ENCODE measurements around the gene NEBL. TPM values are rescaled to one million over a fixed set of nuclear protein-coding genes. Genes with fewer than 3 reads are reported as not detected.

NEBL gene
- polyA plus RNA-seq, 6 donors from 2014 or later = not detected

DNA sequence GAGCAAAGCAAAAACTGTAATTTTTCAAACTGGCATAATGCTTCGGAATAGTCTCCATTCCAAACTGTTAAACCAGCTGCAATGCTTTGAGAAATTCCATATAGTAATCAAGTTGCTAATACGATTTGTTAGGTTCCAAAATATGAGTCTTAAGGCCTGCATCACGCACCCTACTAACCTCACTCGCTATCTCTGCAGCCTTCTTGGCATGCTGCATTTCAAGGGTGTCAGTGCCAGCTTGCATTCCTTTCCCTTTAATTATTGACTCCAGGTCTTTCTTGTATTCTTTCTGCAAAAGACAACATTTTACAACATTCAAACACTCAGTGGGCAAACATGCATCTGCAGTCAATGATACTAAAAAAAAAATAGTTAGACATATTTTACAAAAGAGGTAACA is 61.8 kb downstream of the NEBL start:
- no peak overlapping the region for H3K4me3 Mint-ChIP-seq
- H3K27ac Mint-ChIP-seq = no peak overlapping the region
- no peaks in the 10 kb centered on the region for H3K36me3 Mint-ChIP-seq
- H3K27me3 Mint-ChIP-seq = no peaks in the 10 kb centered on the region
- ATAC-seq (ENCODE audit: low read depth in 2 of 2) (no peak), DNase-seq (no peak)
- H3K9me3 Mint-ChIP-seq = peaks cover 0 to 21% (median 8%) of the 10 kb centered on the region in 7 donors
- no peaks in the 10 kb centered on the region for H3K4me1 Mint-ChIP-seq

DNA sequence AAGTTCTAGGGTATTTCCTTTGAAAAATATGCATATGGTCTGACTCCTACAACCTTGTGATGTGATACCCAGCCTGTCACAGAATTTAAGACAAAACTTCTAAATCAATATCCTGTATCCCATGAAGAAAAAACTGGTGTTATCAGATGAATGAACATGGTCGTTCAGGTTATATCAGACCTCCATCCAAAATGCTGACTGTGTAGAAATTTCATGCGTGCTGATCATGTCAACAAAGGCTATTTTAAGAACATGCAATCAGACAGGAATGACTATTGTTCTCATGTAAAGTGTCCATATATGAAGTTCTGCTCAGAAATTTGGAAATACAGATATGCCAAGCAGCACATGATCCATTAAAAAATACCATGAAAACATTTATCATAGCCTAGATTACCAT is 62.3 kb downstream of the NEBL start:
- ATAC-seq (ENCODE audit: low read depth in 2 of 2) = no peak
- Mint-ChIP-seq H3K27me3 (no peaks in the 10 kb centered on the region), H3K9me3 (peaks cover 0 to 21% (median 8%) of the 10 kb centered on the region in 7 donors), H3K27ac (no peak overlapping the region), H3K4me1 (no peaks in the 10 kb centered on the region), H3K4me3 (no peak overlapping the region), H3K36me3 (no peaks in the 10 kb centered on the region)
- no peak for DNase-seq

DNA sequence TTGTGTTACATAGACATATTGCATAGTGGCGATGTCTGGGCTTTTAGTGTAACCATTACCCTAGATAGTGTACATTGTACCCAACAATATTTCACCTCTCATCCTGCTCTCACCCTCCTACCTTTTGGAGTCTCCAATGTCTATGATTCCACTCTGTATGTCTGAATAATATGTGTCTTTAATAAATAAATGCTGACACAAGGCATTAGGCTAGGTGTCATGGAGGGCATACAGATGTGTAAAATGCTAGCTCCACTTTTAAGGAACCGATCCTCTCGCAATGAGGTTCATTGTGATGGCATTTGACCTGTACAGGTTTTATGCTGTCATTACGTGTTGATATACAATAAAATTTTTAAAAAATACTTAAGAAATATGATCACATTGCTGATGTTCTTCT is 74.3 kb downstream of the NEBL start:
- Mint-ChIP-seq H3K4me1 (no peaks in the 10 kb centered on the region), H3K4me3 (no peak overlapping the region), H3K27me3 (no peaks in the 10 kb centered on the region), H3K36me3 (no peaks in the 10 kb centered on the region), H3K27ac (no peak overlapping the region), H3K9me3 (peaks cover 0 to 3% (median 0%) of the 10 kb centered on the region in 7 donors)
- no peak for ATAC-seq (ENCODE audit: low read depth in 2 of 2)
- DNase-seq = no peak

DNA sequence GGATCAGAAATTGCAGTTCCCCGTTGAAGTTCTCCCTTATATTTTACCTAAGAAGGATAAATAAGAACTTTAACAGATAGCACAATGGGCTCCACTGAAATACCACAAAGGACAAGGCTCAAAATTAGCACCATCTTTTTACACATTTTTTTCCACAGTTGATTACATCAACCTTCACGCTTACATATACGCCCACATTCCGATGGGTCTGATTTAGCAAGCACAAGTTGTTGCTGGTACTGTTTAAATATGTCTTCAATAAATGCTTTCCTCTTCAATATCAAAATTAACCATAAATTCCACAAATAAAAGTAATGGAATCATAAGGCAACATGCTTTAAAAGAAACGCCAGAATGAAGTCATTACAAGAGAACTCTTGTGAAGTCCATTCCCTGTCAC is 79.5 kb downstream of the NEBL start:
- DNase-seq = no peak
- Mint-ChIP-seq H3K36me3 (no peaks in the 10 kb centered on the region), H3K27ac (no peak overlapping the region), H3K4me1 (no peaks in the 10 kb centered on the region), H3K9me3 (peaks cover 0 to 2% (median 0%) of the 10 kb centered on the region in 7 donors), H3K4me3 (no peak overlapping the region), H3K27me3 (no peaks in the 10 kb centered on the region)
- ATAC-seq (ENCODE audit: low read depth in 2 of 2) = no peak

DNA sequence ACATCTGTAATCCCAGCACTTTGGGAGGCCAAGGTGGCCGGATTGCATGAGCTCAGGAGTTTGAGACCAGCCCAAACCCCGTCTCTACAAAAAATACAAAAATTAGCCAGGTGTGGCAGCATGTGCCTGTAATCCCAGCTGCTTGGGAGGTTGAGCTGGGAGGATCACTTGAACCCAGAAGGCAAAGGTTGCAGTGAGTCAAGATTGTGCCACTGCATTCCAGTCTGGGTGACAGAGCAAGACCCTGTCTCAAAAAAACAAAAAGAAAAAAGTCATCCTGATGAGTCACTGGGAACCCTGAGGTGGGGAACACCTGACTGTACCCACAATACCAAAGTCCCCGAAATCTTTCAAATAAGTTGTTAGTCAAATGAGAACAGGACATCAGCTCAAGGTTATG is 80.0 kb downstream of the NEBL start:
- Mint-ChIP-seq H3K27me3 (no peaks in the 10 kb centered on the region), H3K4me3 (no peak overlapping the region)

DNA sequence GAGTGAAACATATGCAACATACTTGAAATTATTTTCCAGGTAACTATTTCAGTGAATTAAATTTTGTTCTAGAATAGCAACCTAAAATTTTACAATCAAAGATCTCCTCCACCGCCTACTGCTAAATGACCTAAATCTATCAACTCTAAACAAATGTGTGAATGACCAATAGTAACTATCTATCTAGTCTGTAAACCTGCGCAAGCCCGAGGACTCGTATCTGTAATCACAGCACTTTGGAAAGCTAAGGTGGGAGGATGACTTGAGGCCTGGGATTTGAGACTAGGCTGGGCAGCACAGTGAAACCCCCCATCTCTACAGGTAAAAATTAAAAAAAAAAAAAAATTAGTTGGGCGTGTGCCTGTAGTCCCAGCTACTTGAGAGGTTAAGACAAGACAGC is 83.0 kb downstream of the NEBL start:
- DNase-seq = no peak
- Mint-ChIP-seq H3K27ac (no peak overlapping the region), H3K4me1 (no peaks in the 10 kb centered on the region), H3K27me3 (no peaks in the 10 kb centered on the region), H3K9me3 (peaks cover 0 to 2% (median 0%) of the 10 kb centered on the region in 7 donors), H3K4me3 (no peak overlapping the region), H3K36me3 (no peaks in the 10 kb centered on the region)
- ATAC-seq (ENCODE audit: low read depth in 2 of 2) = no peak

More for the DNA sequence above, 80.0 kb downstream of the NEBL start:
- Mint-ChIP-seq H3K9me3 (peaks cover 0 to 2% (median 0%) of the 10 kb centered on the region in 7 donors), H3K4me1 (no peaks in the 10 kb centered on the region), H3K36me3 (no peaks in the 10 kb centered on the region), H3K27ac (no peak overlapping the region)
- DNase-seq = no peak
- no peak for ATAC-seq (ENCODE audit: low read depth in 2 of 2)

DNA sequence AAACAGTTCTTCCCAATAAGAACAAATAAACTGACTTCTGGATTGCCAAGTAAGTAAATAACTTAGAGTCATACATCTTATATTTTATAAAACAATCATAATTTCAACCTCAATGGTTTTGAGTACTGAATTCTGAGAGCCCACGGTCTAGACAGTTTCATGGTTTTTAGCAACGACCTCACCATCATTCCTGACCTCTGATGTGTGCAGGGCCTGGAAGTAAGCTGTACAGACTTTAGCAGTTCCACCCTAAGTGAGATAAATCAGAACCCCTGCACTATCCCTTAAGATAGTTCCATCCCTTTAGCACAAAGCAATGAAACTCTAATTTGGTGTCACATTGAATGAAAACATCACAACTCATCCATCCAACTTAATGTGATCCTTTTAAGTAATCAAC is 86.0 kb downstream of the NEBL start:
- Mint-ChIP-seq H3K27me3 (no peaks in the 10 kb centered on the region), H3K9me3 (no peaks in the 10 kb centered on the region), H3K4me1 (no peaks in the 10 kb centered on the region), H3K27ac (no peak overlapping the region), H3K4me3 (no peak overlapping the region), H3K36me3 (no peaks in the 10 kb centered on the region)
- ATAC-seq (ENCODE audit: low read depth in 2 of 2) (no peak), DNase-seq (no peak)

DNA sequence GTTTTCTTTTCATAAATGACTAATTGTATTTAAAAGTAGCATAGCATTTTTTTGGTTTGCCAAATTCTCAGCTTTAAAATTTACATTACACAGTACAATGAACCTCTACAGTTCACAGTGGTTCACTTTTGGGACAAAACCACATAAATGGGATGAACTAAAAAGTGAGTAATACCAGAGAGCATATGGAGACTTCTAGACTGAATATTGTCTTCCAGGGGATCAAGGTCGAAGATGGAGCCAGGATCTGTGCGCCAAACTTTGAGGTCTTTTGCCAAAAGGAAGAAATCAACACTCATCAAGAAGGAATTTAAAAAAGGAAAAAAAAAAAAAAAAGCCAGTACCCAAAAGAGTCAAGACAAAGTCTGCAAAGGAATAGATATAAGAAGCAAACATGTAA is 87.5 kb downstream of the NEBL start:
- H3K4me3 Mint-ChIP-seq = no peak overlapping the region

DNA sequence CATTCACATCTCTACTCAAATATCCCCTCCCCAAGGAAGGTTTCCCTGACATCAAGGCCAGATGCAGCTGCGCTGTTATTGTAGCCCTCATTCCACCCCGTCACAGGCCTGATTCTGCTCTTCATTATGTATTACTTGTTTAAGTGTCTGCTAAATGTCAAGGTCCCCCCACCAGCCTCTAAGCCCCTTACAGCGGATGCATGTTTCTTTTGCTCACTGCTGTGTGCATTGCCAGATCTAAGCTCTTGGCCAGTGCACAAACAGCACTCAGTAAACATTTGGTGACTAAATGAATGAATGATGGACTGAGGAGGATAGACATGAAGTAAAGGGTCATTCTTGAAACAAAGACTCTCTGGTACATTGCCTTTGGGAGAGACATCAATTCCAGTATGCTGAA is 90.6 kb downstream of the NEBL start:
- peaks cover 0 to 6% (median 2%) of the 10 kb centered on the region in 7 donors for H3K9me3 Mint-ChIP-seq
- ATAC-seq (ENCODE audit: low read depth in 2 of 2) (no peak), DNase-seq (no peak)
- H3K4me1 Mint-ChIP-seq = no peaks in the 10 kb centered on the region
- no peaks in the 10 kb centered on the region for H3K36me3 Mint-ChIP-seq
- H3K27ac Mint-ChIP-seq = no peak overlapping the region
- no peaks in the 10 kb centered on the region for H3K27me3 Mint-ChIP-seq
- no peak overlapping the region for H3K4me3 Mint-ChIP-seq

More for the DNA sequence above, 87.5 kb downstream of the NEBL start:
- H3K4me1 Mint-ChIP-seq = no peaks in the 10 kb centered on the region
- no peaks in the 10 kb centered on the region for H3K36me3 Mint-ChIP-seq
- no peak for DNase-seq
- H3K9me3 Mint-ChIP-seq = peaks cover 0 to 3% (median 0%) of the 10 kb centered on the region in 7 donors
- ATAC-seq (ENCODE audit: low read depth in 2 of 2) = no peak
- no peaks in the 10 kb centered on the region for H3K27me3 Mint-ChIP-seq
- H3K27ac Mint-ChIP-seq = no peak overlapping the region

DNA sequence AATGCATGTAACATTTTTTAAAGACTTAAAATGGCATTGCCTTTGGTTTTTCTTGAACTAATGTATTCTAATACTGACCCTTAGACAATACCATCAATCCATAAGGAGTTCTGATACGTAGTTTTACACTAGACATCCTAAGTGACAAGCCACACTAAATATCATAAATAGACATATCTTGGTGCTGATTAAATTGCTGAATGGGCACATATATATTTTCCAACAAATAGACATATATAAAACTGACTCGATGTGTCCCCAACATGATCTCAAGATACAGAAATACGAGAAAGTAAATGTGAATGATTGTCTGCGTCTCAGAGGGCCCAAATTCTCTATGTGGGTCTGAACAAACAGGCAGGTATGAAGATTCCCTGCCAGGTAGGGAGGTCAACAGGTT is 99.8 kb downstream of the NEBL start:
- DNase-seq (no peak), ATAC-seq (ENCODE audit: low read depth in 2 of 2) (no peak)
- Mint-ChIP-seq H3K4me3 (no peak overlapping the region), H3K4me1 (no peaks in the 10 kb centered on the region), H3K27ac (no peak overlapping the region), H3K36me3 (no peaks in the 10 kb centered on the region), H3K9me3 (peaks cover 0 to 4% (median 0%) of the 10 kb centered on the region in 7 donors), H3K27me3 (no peaks in the 10 kb centered on the region)

DNA sequence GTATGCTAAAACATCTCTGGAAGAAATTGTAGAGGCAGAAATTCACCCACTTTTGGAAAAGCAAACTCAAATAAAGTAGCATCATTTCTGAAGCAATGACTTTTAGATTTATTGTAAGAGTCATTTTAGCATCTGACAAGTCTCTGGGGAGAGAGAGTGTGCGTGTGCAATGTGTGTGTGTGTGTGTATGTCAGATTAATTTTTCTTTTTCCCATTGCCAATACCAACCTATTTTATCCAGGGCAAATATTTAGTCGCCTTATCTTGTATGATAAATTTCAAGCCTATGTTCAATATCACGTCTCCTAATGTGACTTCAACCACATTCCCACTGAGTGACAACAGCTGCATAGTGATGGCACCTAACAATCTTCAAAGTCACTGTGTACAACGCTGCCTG is 101.7 kb downstream of the NEBL start:
- Mint-ChIP-seq H3K9me3 (peaks cover 0 to 2% (median 0%) of the 10 kb centered on the region in 7 donors), H3K36me3 (no peaks in the 10 kb centered on the region)

DNA sequence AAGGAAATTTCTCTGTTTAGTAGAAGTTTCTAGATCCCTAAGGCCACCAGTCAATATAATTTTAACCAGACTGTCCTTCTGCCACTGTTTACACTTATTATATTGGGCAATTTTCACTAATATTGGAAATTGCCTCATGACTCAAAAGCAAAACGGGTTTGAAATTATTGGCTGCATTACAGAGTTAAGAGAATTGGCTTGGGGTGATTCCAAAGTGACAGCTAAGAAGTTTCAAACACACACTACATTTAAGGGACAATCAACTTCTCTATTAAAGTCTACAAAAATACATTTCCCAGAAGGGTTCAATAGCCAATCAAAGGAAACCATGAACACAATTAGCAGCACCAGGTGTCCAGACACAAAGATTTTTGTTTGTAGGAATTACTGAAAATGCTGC is 111.9 kb downstream of the NEBL start:
- no peak overlapping the region for H3K4me3 Mint-ChIP-seq
- H3K27me3 Mint-ChIP-seq = peaks cover 0 to 4% (median 0%) of the 10 kb centered on the region in 3 donors
- peaks cover 0 to 3% (median 0%) of the 10 kb centered on the region in 7 donors for H3K9me3 Mint-ChIP-seq

More for the DNA sequence above, 101.7 kb downstream of the NEBL start:
- no peak for ATAC-seq (ENCODE audit: low read depth in 2 of 2)
- DNase-seq = no peak
- H3K27me3 Mint-ChIP-seq = no peaks in the 10 kb centered on the region
- H3K4me1 Mint-ChIP-seq = no peaks in the 10 kb centered on the region
- H3K4me3 Mint-ChIP-seq = no peak overlapping the region
- H3K27ac Mint-ChIP-seq = no peak overlapping the region

DNA sequence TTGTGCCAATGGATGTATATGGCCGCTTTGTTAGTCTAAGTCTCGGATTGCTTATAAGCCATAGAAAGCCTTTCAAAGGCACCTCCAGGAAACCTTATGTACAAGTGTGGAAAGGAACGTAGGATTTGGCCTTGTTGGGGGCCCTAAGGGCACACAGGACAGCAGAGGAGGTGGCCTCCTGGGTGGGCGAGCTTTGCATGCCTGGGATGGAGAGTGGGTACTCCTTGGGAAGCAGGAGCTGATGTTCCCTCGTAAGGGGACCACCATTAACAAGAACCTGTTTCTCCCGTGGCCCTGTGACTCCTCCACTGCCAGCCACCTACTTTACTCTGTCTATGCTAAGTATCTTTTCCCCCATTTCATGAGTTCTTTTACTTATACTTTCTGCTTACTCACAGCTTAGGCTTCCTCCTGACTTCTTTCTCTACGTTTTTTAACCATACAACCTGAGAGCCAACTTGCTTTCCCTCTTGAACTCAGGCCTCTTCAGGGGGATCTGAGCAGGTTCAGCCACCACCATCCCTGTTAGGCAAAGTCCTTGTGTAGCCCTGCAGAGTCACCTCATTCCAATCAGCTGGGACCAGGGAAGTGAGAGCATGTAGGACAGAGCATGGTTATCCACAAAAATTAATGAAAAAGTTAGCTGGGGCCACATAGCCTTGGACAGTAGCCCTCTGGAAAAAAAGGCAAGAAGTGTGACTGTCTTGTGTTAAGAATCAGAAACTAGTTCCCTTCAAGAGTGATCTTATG is 118.9 kb downstream of the NEBL start:
- no peaks in the 10 kb centered on the region for H3K27me3 Mint-ChIP-seq
- H3K4me3 Mint-ChIP-seq = no peak overlapping the region
- no peak for DNase-seq
- H3K9me3 Mint-ChIP-seq = peaks cover 0 to 7% (median 0%) of the 10 kb centered on the region in 7 donors
- no peak for ATAC-seq (ENCODE audit: low read depth in 2 of 2)
- H3K27ac Mint-ChIP-seq = no peak overlapping the region
- no peaks in the 10 kb centered on the region for H3K4me1 Mint-ChIP-seq
- no peaks in the 10 kb centered on the region for H3K36me3 Mint-ChIP-seq

More for the DNA sequence above, 111.9 kb downstream of the NEBL start:
- Mint-ChIP-seq H3K4me1 (no peaks in the 10 kb centered on the region), H3K36me3 (no peaks in the 10 kb centered on the region), H3K27ac (no peak overlapping the region)
- ATAC-seq (ENCODE audit: low read depth in 2 of 2) = no peak
- no peak for DNase-seq

DNA sequence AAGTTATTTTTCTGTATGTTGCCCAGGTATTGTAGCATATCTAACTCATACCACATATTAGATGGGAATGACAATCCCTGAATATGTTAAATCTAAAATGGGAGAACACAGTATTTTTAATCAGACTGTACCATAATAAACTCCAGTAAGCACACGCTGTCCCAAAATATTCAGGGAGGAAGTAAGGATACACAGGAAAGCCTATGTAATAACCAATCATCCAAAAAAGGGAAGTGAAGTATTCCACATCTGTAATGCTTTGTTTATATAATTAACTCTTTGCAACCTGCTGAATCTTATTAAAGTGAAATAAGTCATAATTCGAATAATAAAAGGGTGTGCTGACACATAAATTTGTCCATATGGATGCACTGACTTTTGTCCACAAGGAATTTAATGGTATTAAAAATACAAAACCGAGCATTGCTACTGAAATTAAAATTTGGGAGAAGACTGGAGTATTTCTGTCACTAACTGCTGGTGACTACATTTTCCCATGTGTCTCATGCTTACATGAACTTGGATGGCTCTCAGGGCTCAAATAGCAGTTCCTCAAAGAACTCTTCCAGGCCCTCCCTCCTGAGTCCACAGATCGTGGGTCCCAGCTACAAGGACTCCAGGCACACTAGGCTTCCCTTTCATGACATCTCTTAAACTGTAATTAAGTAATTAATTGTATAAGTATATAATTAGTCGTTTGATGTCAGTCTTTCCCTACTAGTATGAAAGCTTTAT is 120.6 kb downstream of the NEBL start:
- H3K9me3 Mint-ChIP-seq = peaks cover 0 to 7% (median 0%) of the 10 kb centered on the region in 7 donors
- H3K27ac Mint-ChIP-seq = peak overlapping the region in 1 of 6 donors; percentile 2
- H3K36me3 Mint-ChIP-seq = no peaks in the 10 kb centered on the region
- no peaks in the 10 kb centered on the region for H3K4me1 Mint-ChIP-seq
- DNase-seq (no peak), ATAC-seq (ENCODE audit: low read depth in 2 of 2) (no peak)
- H3K4me3 Mint-ChIP-seq = no peak overlapping the region
- no peaks in the 10 kb centered on the region for H3K27me3 Mint-ChIP-seq

All from naive B cell (primary cell).